MM.1S (cell line): ENCODE data around the gene DEPDC5.

Experiments used
- DNase-seq: peaks from one replicate; pipeline ENCODE4 v3.0.0-alpha.2; 2015
- H2AFZ ChIP-seq: fragments of 300-600 bp; sonication (generic); 2 replicates; pipeline ENCODE4 v1.6.0; 2016; ENCODE audit warnings: antibody characterized with exemption, low read length
- H3F3A ChIP-seq: fragments of 300-600 bp; sonication (generic); 2 replicates; pipeline ENCODE4 v1.6.1; 2016; ENCODE audit warnings: mild to moderate bottlenecking, antibody characterized with exemption, low read length, moderate library complexity, mixed read lengths; ENCODE audit not compliant: insufficient read depth
- H3K27ac ChIP-seq: fragments of 300-600 bp; sonication (generic); 2 replicates; pipeline ENCODE4 v1.5.1; 2016; ENCODE audit warnings: mild to moderate bottlenecking, low read length
- H3K27me3 ChIP-seq: fragments of 300-600 bp; sonication (generic); replicated peaks from 2 replicates; pipeline ENCODE4 v1.6.0; 2016; ENCODE audit warnings: low read length; ENCODE audit not compliant: insufficient read depth
- H3K36me3 ChIP-seq: fragments of 300-600 bp; sonication (generic); replicated peaks from 2 replicates; pipeline ENCODE4 v1.6.1; 2016; ENCODE audit warnings: mild to moderate bottlenecking, low read length, mixed read lengths; ENCODE audit not compliant: insufficient read depth
- H3K4me1 ChIP-seq: fragments of 300-600 bp; sonication (generic); 2 replicates; pipeline ENCODE4 v1.6.1; 2016; ENCODE audit warnings: low read length, mixed read lengths
- H3K4me2 ChIP-seq: fragments of 300-600 bp; sonication (generic); 2 replicates; pipeline ENCODE4 v1.6.0; 2016; ENCODE audit warnings: low read depth, low read length
- H3K4me3 ChIP-seq: fragments of 300-600 bp; sonication (generic); 2 replicates; pipeline ENCODE4 v1.5.1; 2016; ENCODE audit warnings: low read length, mixed read lengths
- H3K79me2 ChIP-seq: fragments of 300-600 bp; sonication (generic); 2 replicates; pipeline ENCODE4 v1.6.1; 2016; ENCODE audit warnings: mixed run types, low read length, mixed read lengths
- H3K9ac ChIP-seq: fragments of 300-600 bp; sonication (generic); 2 replicates; pipeline ENCODE4 v1.6.1; 2016; ENCODE audit warnings: low read length, mixed read lengths
- H3K9me2 ChIP-seq: fragments of 300-600 bp; sonication (generic); replicated peaks from 2 replicates; pipeline ENCODE4 v1.6.1; 2016; ENCODE audit warnings: mild to moderate bottlenecking, low read length, mixed read lengths; ENCODE audit not compliant: insufficient read depth
- H3K9me3 ChIP-seq: fragments of 300-600 bp; sonication (generic); replicated peaks from 2 replicates; pipeline ENCODE4 v1.6.1; 2016; ENCODE audit warnings: mild to moderate bottlenecking, low read length, mixed read lengths; ENCODE audit not compliant: insufficient read depth
- H4K20me1 ChIP-seq: fragments of 300-600 bp; sonication (generic); 2 replicates; pipeline ENCODE4 v1.6.1; 2016; ENCODE audit warnings: mild to moderate bottlenecking, low read length, moderate library complexity, mixed read lengths; ENCODE audit not compliant: insufficient read depth
- EZH2 ChIP-seq: fragments of 300-600 bp; sonication (generic); optimal IDR thresholded peaks from 2 replicates; pipeline ENCODE3; 2017; ENCODE audit warnings: low read depth, mild to moderate bottlenecking, antibody characterized with exemption, low read length, mixed read lengths
- EZH2phosphoT487 ChIP-seq: fragments of 300-600 bp; sonication (generic); IDR thresholded peaks from 2 replicates; pipeline ENCODE4 v1.6.1; 2018; ENCODE audit warnings: antibody characterized with exemption, low read length
- TF ChIP-seq, protein P1 (sequence below): fragments of 300-600 bp; sonication (generic); IDR thresholded peaks from 2 replicates; pipeline ENCODE4 v1.5.1; 2016; ENCODE audit warnings: antibody characterized with exemption, low read length, mixed read lengths

The DEPDC5 gene

DNA sequence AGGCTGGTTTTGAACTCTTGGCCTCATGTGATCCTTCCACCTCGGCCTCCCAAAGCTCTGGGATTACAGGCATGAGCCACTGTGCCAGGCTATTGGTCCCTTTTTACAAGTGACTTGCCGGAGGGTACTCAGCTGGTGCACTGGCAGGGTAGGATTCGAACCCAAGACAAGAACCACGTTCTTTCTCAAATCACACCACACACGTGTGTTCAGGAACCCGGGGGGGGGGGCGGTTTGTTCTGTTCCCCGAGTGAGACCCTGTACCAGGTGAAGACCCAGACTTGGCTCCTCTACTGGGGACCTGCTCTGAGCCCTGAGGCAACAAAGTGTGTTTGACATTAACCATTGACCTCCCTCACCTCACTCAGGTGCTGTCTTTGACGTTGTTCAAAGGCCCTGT is 186.7 kb downstream of the DEPDC5 start:
- Histone ChIP-seq H3K9ac (no peak overlapping the region), H3K9me3 (no peaks in the 10 kb centered on the region), H3K36me3 (no peaks in the 10 kb centered on the region), H2AFZ (no peak overlapping the region), H4K20me1 (no peaks in the 10 kb centered on the region), H3F3A (no peaks in the 10 kb centered on the region; the same call in 1 of the 2 replicates), H3K27me3 (no peaks in the 10 kb centered on the region), H3K79me2 (peaks cover 8% of the 10 kb centered on the region), H3K9me2 (no peaks in the 10 kb centered on the region), H3K4me1 (peaks cover 6% of the 10 kb centered on the region), H3K4me3 (no peak overlapping the region), H3K4me2 (no peak overlapping the region), H3K27ac (no peak overlapping the region)
- no peak for DNase-seq
- TF ChIP-seq, protein P1, sequence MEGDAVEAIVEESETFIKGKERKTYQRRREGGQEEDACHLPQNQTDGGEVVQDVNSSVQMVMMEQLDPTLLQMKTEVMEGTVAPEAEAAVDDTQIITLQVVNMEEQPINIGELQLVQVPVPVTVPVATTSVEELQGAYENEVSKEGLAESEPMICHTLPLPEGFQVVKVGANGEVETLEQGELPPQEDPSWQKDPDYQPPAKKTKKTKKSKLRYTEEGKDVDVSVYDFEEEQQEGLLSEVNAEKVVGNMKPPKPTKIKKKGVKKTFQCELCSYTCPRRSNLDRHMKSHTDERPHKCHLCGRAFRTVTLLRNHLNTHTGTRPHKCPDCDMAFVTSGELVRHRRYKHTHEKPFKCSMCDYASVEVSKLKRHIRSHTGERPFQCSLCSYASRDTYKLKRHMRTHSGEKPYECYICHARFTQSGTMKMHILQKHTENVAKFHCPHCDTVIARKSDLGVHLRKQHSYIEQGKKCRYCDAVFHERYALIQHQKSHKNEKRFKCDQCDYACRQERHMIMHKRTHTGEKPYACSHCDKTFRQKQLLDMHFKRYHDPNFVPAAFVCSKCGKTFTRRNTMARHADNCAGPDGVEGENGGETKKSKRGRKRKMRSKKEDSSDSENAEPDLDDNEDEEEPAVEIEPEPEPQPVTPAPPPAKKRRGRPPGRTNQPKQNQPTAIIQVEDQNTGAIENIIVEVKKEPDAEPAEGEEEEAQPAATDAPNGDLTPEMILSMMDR: no peak
- TF ChIP-seq EZH2phosphoT487: no peak
- TF ChIP-seq EZH2: no peak

DNA sequence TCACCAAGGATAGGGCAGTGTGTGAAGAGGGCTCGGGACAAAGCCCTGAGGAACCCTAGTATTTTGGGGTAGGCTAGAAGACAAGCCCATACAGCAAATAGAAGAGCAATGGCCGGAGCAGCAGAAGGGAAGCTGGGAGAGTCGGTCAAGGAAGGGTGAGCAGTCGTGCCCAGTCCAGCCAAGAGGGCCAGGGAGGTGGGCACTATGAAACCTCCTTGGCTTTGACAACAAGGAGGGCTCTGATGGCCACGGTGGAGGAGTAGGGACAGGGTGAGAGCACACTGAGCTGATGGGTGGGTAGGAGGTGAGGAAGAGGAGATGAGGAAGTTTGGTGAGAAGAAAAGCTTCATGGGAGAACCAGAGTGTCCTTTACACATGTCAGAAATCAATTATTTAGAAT is 188.3 kb downstream of the DEPDC5 start:
- no peak overlapping the region for H3K9ac ChIP-seq
- peaks cover 4% of the 10 kb centered on the region; the same call in 1 of the 2 replicates for H4K20me1 ChIP-seq
- H3K9me2 ChIP-seq: no peaks in the 10 kb centered on the region
- no peaks in the 10 kb centered on the region for H3K27me3 ChIP-seq
- no peak overlapping the region for H3K27ac ChIP-seq
- H3K4me3 ChIP-seq: no peak overlapping the region
- no peak overlapping the region for H2AFZ ChIP-seq
- H3K9me3 ChIP-seq: no peaks in the 10 kb centered on the region
- TF ChIP-seq, protein P1: no peak
- TF ChIP-seq EZH2: no peak
- no peak for TF ChIP-seq EZH2phosphoT487
- peaks cover 24% of the 10 kb centered on the region for H3K79me2 ChIP-seq
- peaks cover 14% of the 10 kb centered on the region for H3K4me1 ChIP-seq
- H3F3A ChIP-seq: peaks cover 9% of the 10 kb centered on the region
- DNase-seq: no peak
- no peak overlapping the region for H3K4me2 ChIP-seq
- no peaks in the 10 kb centered on the region for H3K36me3 ChIP-seq

DNA sequence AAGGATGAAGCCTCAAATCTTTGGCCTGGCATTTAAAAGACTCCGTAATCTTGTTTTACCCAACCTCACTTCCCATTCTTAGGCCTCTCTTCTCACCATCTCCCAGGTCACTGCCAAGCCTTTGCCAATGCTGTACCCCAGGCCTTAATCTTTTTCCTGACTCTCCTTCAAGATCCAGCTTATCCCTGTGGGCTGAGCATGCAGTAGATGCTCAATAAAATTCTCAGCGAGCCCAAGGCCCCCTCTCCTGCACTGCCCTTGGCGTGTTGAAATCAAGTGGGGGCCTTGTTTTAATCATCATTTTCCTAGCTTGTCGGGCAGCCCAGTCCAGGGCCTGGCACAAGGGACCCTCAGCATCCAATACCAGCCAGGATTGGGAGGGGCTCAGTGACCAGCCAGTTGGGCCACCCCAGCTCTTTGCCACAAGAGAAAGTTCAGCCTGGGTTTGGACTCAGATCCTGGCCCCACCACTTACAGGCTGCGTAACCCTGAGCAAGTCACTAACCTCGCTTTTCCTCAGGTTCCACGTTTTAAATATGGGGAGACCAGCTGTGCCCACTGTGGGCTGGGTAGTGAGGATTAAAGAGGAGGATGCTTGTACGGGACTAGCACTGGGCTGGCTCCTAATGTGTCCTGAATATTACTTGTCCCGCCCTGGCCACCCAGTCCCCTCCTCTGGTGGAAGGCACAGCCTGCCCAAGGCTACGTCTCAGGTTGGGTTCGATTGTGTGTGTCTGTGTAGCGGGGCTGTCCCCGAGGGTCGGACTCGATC is 189.6 kb downstream of the DEPDC5 start:
- no peak for DNase-seq
- H3K79me2 ChIP-seq: peaks cover 37% of the 10 kb centered on the region
- TF ChIP-seq, protein P1: no peak
- no peak for TF ChIP-seq EZH2phosphoT487
- no peak for TF ChIP-seq EZH2
- peak overlapping the region; percentile 67 for H3K4me3 ChIP-seq
- peaks cover 14% of the 10 kb centered on the region for H3K4me1 ChIP-seq
- H3K9me3 ChIP-seq: no peaks in the 10 kb centered on the region
- H4K20me1 ChIP-seq: peaks cover 7% of the 10 kb centered on the region
- no peaks in the 10 kb centered on the region for H3K9me2 ChIP-seq
- peak overlapping the region; percentile 74 for H3K27ac ChIP-seq
- H3K27me3 ChIP-seq: no peaks in the 10 kb centered on the region
- peak overlapping the region; percentile 84 for H3K9ac ChIP-seq
- peaks cover 5% of the 10 kb centered on the region; the same call in 1 of the 2 replicates for H3K36me3 ChIP-seq
- peaks cover 9% of the 10 kb centered on the region for H3F3A ChIP-seq
- peak overlapping the region; percentile 86 for H2AFZ ChIP-seq
- peak overlapping the region; percentile 95 for H3K4me2 ChIP-seq
